ENCODE results near the gene SLC35E2B.
"Not testable (repeated sequence)": the region's sequence is repeated elsewhere in the genome, so short reads cannot be mapped to it uniquely, and the experiment has no call there.

Gene SLC35E2B

DNA sequence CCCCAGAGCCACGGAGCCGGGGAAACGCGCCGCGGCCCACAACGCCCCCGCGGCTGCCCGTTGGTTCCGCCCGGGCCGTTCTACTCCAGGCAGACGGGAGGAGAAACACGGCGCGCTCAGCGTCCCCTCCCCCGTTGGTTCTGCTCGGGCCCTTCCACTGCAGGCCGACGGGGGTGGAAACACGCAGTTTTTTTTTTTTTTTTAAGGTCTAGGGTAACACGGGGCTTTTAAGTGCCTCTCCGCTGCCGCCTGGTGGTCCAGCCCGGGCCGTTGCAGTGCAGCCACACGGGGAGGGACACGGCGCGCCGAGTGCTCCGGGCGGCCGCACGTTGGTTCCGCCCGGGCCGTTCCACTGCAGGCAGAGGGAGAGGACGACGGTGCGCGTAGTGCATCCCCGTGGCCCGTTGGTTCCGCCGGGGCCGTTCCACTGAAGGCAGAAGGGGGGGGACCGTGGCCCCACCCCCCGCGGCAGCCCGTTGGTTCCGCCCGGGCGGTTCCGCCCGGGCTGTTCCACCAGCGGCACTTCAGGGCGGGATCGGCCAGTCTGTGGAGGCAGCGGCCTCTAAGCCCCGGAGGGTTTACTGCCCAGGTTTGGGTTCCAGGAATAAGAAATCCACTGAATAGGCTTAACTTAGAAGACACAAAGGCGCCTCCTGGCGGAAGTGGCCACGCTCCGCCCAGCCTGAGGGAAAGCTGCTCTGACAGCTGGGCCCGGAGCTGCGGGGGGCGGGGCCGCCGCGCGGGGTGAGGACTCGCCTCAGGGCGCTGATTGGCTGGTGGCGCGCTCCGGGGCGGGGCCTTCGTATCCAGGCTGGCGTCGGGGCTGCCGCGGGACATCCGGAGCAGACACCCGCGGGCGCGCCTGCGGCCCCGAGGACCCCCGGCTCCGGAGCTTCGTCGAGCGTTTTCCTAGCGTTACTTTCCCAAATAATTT, at the start of gene SLC35E2B:
SLC35E2B (minus strand) TSS at position 82 of the 934 bp plus-strand sequence. CDS start 16,096 bp downstream, outside the sequence.
- Histone ChIP-seq H3K36me3 (peaks cover 0 to 15% (median 6%) of the 10 kb centered on the region in 11 experiments; a peak in 8 of 22 replicates), H3K4me2 (peak within 1 kb of the TSS in 10 of 11 experiments; percentile 46 to 94 (median 80); a peak in 16 of 22 replicates), H3K27ac (peak within 1 kb of the TSS; percentile 91 to 96 (median 94))

DNA sequence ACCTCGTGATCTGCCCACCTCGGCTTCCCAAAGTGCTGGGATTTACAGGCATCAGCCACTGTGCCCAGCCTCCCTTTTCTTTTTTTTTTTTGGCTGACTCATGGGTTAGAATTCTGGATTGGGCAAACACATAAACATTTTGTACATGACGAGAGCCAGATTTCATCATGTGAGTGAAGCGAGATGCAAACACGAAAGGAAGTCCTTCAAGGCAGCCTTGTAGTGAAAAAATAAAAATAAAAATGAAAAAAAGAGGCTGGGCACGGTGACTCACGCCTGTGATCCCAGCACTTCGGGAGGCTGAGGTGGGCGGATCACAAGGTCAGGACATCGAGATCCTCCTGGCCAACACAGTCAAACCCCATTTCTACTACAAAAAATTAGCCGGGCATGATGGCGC, 48.4 kb upstream of the SLC35E2B start:
- peaks cover 6 to 37% (median 16%) of the 10 kb centered on the region in 11 experiments; a peak in 18 of 22 replicates for H3K36me3 ChIP-seq
- H3K9me3 ChIP-seq (replicated peaks in 1 of 11); H3K4me3 ChIP-seq; H3K27me3 ChIP-seq; H4K20me1 ChIP-seq: not testable (repeated sequence)
- peak overlapping the region in 5 of 11 experiments; percentile 15 to 65 (median 51); a peak in 6 of 22 replicates for H3K27ac ChIP-seq
- peaks cover 4 to 42% (median 15%) of the 10 kb centered on the region in 10 experiments; a peak in 16 of 20 replicates for H3K4me1 ChIP-seq
- H3K4me2 ChIP-seq: peak overlapping the region in 2 of 11 experiments; percentile 54 to 58; a peak in 4 of 22 replicates
- peak overlapping the region in 3 of 11 experiments; percentile 18 to 61 (median 38); a peak in 3 of 22 replicates for H3K9ac ChIP-seq

More for the DNA sequence above, at the start of gene SLC35E2B:
- not testable (repeated sequence) for H3K27me3 ChIP-seq; H4K20me1 ChIP-seq; H3K9me3 ChIP-seq (replicated peaks in 1 of 11)
- H3K4me1 ChIP-seq: peaks cover 11 to 25% (median 17%) of the 10 kb centered on the region in 10 experiments
- H3K4me3 ChIP-seq: peak within 1 kb of the TSS; percentile 57 to 73 (median 66)
- peak within 1 kb of the TSS; percentile 81 to 95 (median 88) for H3K9ac ChIP-seq

GRCh38 chr1:1738799-1739337, 46.3 kb upstream of the SLC35E2B start:
- Histone ChIP-seq H3K4me1 (peaks cover 4 to 42% (median 15%) of the 10 kb centered on the region in 10 experiments; a peak in 16 of 20 replicates), H3K36me3 (peaks cover 19 to 58% (median 29%) of the 10 kb centered on the region in 11 experiments)
- H3K9me3 ChIP-seq (replicated peaks in 1 of 11); H3K27ac ChIP-seq; H3K4me2 ChIP-seq; H3K9ac ChIP-seq; H3K4me3 ChIP-seq; H3K27me3 ChIP-seq; H4K20me1 ChIP-seq: not testable (repeated sequence)

DNA sequence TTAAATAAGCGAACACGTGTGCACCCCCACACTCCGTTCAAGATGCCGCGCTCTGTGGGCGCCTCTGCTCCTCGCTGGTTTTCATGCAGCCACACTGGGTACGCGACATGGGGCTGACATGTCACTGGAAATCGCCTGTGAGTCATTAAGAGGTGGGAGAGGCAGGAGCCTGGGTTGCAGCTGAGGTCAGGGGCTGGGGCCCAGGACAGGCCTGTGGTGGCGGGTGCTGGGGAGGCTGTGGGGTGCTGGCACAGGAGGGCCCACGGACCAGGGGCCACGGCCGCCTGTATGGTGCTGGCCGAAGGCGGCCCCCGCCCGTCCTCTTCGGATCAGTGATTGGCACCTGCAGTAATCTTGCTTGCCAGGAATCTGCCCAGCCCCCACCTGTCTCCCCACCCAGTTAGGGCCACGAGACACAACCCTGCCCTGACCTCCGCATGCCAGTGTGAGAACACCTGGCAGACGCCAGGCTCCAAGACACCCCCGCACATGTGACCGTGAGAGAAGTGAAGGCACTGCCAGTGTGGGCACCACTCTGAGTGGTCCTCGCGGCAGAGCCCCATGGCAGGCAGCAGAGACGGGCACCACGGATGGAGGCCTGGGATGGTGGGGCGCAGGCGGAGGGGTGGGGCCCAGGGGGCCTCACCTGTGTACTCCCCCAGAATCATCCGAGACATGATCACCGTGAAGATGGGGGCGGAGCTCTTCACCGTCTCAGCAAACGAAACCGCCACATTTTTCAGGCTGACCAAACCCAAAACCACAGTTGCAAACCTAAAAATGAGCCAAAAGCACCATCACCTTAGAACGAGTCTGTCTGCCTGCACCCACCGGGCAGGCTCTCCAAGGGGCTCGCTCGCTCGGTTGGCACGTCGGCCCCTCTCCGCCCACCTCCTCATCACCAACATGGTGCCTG, 45.3 kb upstream of the SLC35E2B start:
- H3K27ac ChIP-seq: peak overlapping the region in 1 of 11 experiments; percentile 38; a peak in 3 of 22 replicates
- not testable (repeated sequence) for H3K9ac ChIP-seq; H3K9me3 ChIP-seq (replicated peaks in 1 of 11); H3K4me3 ChIP-seq; H4K20me1 ChIP-seq; H3K27me3 ChIP-seq
- peaks cover under 1 to 35% (median 11%) of the 10 kb centered on the region in 10 experiments; a peak in 15 of 20 replicates for H3K4me1 ChIP-seq
- H3K4me2 ChIP-seq: peak overlapping the region in 3 of 11 experiments; percentile 31 to 46 (median 38); a peak in 6 of 22 replicates
- peaks cover 24 to 64% (median 37%) of the 10 kb centered on the region in 11 experiments for H3K36me3 ChIP-seq

- TF ChIP-seq Cebpa-rat (IDR thresholded peaks at IDR 0.05): no peak
- Histone ChIP-seq H3K4me2 (no peak overlapping the region), H3K4me1 (peaks cover 0 to 29% (median 15%) of the 10 kb centered on the region in 10 experiments; a peak in 12 of 20 replicates), H3K27me3 (no peaks in the 10 kb centered on the region), H3K4me3 (no peak overlapping the region), H4K20me1 (peaks cover 0 to 4% (median 0%) of the 10 kb centered on the region in 11 experiments; a peak in 2 of 22 replicates), H3K9me3 (replicated peaks in 1 of 11) (no peaks in the 10 kb centered on the region), H3K27ac (0 out of 22 replicates have a peak overlapping the region, but pooled peaks of 1 of the 11 experiments have one; percentile 14), H3K9ac (no peak overlapping the region), H3K36me3 (peaks cover 49 to 82% (median 66%) of the 10 kb centered on the region in 11 experiments)
Observed at GRCh38 chr1:1732381-1732780, 39.8 kb upstream of the SLC35E2B start.

DNA sequence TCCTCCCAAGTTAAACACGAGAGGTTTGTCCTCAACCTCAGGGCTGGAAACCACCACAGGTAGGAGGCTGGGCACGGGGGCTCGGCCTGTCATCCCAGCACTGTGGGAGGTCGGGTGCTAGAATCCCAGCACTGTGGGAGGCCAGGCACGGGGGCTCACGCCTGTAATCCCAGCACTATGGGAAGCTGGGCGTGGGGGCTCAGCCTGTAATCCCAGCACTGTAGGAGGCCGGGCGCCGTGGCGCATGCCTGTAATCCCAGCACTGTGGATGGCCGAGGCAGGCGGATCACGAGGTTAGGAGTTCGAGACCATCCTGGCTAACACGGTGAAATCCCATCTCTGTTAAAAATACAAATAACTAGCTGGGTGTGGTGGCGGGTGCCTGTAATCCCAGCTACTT, 38.3 kb upstream of the SLC35E2B start:
- Histone ChIP-seq H3K4me1 (peaks cover 0 to 20% (median 12%) of the 10 kb centered on the region in 10 experiments; a peak in 12 of 20 replicates), H3K4me3 (no peak overlapping the region), H3K4me2 (no peak overlapping the region), H3K36me3 (peaks cover 46 to 87% (median 60%) of the 10 kb centered on the region in 11 experiments), H3K9ac (no peak overlapping the region), H3K9me3 (replicated peaks in 1 of 11) (no peaks in the 10 kb centered on the region), H3K27ac (peak overlapping the region in 2 of 11 experiments; percentile 5 to 29; a peak in 3 of 22 replicates), H3K27me3 (no peaks in the 10 kb centered on the region), H4K20me1 (peaks cover 0 to 4% (median 0%) of the 10 kb centered on the region in 11 experiments; a peak in 2 of 22 replicates)
- no peak for TF ChIP-seq Cebpa-rat (IDR thresholded peaks at IDR 0.05)

DNA sequence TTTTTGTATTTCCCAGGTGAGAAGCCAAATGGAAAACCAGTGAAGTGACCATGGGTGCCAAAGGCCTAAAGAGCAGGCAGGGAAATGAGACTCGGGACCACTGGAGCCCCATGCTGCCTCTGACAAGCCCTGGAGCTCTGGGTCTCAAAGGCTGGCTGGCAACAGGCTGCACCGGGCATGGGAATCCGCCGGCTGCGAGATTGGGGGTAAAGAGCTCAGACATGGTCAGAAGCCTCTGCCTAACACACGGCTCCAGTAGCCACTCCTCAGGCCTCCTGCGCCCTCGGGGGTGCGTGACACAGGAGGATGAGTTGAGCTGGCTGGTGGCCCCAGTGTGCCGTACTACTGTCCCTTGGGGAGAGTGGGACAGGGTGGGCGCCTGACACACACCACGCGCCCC, 37.6 kb upstream of the SLC35E2B start:
- H3K36me3 ChIP-seq: peaks cover 42 to 82% (median 58%) of the 10 kb centered on the region in 11 experiments
- H3K27me3 ChIP-seq; H3K9ac ChIP-seq; H3K4me2 ChIP-seq; H4K20me1 ChIP-seq; H3K4me3 ChIP-seq; H3K9me3 ChIP-seq (replicated peaks in 1 of 11): not testable (repeated sequence)
- H3K4me1 ChIP-seq: peaks cover 0 to 20% (median 12%) of the 10 kb centered on the region in 10 experiments; a peak in 12 of 20 replicates
- peak overlapping the region in 1 of 11 experiments; percentile 22; a peak in 1 of 22 replicates for H3K27ac ChIP-seq

DNA sequence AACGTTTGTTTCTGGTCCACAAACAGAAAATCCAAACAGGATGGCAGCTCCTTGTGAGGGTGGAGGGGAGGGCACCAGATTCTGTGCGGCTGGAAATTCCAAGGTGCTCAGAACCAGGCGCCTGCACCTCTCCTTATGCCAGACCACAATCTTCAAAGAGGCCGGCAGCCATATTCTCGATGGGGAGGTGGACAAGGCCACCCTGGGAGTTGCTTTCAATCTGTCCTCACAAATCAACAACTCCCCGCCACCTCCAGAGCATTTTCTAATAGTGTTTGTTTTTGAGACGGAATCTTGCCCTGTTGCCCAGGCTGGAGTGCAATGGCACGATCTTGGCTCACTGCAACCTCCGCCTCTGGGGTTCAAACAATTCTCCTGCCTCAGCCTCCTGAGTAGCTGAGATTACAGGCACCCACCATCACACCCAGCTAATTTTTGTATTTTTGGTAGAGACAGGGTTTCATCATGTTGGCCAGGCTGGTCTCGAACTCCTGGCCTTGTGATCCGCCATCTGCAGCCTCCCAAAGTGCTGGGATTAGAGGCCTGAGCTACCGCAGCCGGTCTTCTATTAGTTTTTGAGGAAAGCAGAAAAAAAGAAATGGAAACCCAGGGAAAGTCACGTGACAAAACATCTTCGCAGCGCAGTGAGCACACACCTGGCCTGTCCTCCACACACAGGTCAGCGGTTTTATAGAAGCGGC, 36.7 kb upstream of the SLC35E2B start:
- not testable (repeated sequence) for H3K4me3 ChIP-seq; H3K27me3 ChIP-seq; H3K9me3 ChIP-seq (replicated peaks in 1 of 11); H4K20me1 ChIP-seq
- peak overlapping the region in 9 of 11 experiments; percentile 3 to 74 (median 56); a peak in 15 of 22 replicates for H3K9ac ChIP-seq
- H3K4me2 ChIP-seq: peak overlapping the region in 5 of 11 experiments; percentile 60 to 85 (median 67); a peak in 11 of 22 replicates
- peaks cover 0 to 20% (median 12%) of the 10 kb centered on the region in 10 experiments; a peak in 12 of 20 replicates for H3K4me1 ChIP-seq
- H3K27ac ChIP-seq: peak overlapping the region in 7 of 11 experiments; percentile 16 to 85 (median 71); a peak in 13 of 22 replicates
- peaks cover 36 to 73% (median 50%) of the 10 kb centered on the region in 11 experiments for H3K36me3 ChIP-seq

DNA sequence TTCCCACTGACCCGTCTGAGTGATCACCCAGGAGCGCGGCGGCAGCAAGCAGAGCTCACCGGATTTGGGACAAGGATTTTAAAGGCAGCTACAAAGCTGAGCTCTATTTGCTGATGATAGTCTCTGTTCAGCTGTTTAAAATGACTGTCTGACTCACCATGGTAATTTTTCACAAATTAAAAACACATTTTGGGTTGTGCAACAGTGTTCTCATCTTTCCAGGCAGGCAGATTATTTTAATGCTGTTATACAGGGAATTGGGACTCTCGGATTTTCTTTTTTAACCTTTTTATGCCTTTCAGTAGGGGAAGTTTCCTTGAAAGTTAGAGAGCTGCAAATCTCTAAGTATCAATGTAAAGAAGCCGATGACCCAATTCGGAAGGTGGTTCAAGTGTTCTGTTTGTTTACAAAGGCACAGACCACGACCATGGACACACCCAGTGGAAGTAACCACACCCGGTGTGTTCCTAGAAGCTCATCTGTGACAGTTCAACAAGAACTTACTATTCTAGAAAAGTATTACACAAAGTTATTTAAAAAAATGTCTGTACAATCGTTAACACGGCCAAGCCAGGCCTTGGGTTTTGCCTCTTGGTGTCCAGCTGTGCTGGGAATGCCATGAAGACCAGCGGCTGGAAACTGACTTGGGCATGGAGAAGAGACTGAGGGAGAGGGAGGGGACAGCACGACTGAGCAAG, 35.9 kb upstream of the SLC35E2B start:
- Histone ChIP-seq H3K4me3 (0 out of 20 replicates have a peak overlapping the region, but pooled peaks of 1 of the 10 experiments have one; percentile 23), H3K4me1 (peaks cover 0 to 20% (median 12%) of the 10 kb centered on the region in 10 experiments; a peak in 12 of 20 replicates), H3K36me3 (peaks cover 29 to 65% (median 42%) of the 10 kb centered on the region in 11 experiments), H3K27ac (peak overlapping the region in 8 of 11 experiments; percentile 16 to 85 (median 64); a peak in 14 of 22 replicates), H3K9ac (peak overlapping the region in 9 of 11 experiments; percentile 8 to 74 (median 56); a peak in 15 of 22 replicates), H3K4me2 (peak overlapping the region in 5 of 11 experiments; percentile 60 to 85 (median 67); a peak in 11 of 22 replicates)
- H3K27me3 ChIP-seq; H4K20me1 ChIP-seq; H3K9me3 ChIP-seq (replicated peaks in 1 of 11): not testable (repeated sequence)

DNA sequence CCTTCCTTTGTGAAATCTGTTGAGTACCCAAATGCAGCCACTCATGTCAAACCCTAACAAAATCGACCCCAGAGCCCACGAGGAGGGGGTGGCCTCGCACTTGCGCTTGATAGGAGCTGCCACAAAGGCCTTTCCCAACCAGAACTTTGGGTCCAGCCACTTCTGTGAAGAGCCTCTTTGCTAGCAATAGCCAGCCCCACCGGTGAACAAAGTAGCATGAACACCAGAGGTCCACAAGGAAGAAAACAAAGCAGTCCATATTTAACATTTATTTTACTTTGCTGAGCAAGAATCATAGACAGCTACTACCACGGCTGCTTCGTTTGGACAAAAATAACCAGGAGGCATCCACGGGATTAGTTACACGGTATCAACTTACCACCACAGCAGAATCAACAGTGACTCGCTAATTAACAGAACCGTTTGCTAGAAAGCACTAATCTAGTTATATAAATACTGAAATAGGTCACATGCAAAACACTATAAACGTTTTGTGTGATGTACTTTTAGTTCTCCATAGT, 34.6 kb upstream of the SLC35E2B start:
- H3K9me3 ChIP-seq (replicated peaks in 1 of 11); H3K4me2 ChIP-seq; H3K9ac ChIP-seq; H3K27me3 ChIP-seq; H4K20me1 ChIP-seq; H3K4me3 ChIP-seq: not testable (repeated sequence)
- Histone ChIP-seq H3K27ac (peak overlapping the region in 2 of 11 experiments; percentile 22 to 29; a peak in 2 of 22 replicates), H3K4me1 (peaks cover 0 to 20% (median 12%) of the 10 kb centered on the region in 10 experiments; a peak in 12 of 20 replicates), H3K36me3 (peaks cover 18 to 52% (median 32%) of the 10 kb centered on the region in 11 experiments)
